CD14-positive monocyte (primary cell): Measurements from ENCODE around the gene NBPF1. TPM values are rescaled to one million over a fixed set of nuclear protein-coding genes. Genes with fewer than 3 reads are reported as not detected.
"Not testable (repeated sequence)": the region's sequence is repeated elsewhere in the genome, so short reads cannot be mapped to it uniquely, and the experiment has no call there.

Experiments used
- DNase-seq, 3 donors: peaks; one replicate each; pipeline ENCODE4 v3.0.0-alpha.2; 2011 to 2022
- H2AFZ ChIP-seq: 2 replicates; pipeline ENCODE4 v1.6.0; 2012; ENCODE audit warnings: mild to moderate bottlenecking, low read depth, low read length, inconsistent platforms; ENCODE audit not compliant: insufficient read depth, poor library complexity, severe bottlenecking
- H3K27ac ChIP-seq, 2 donors: 1 replicate in 1 of 2; 2 replicates in 1 of 2; pipeline ENCODE4 v1.5.1; 2012 to 2013; ENCODE audit warnings: low read length in 2 of 2, control low read depth in 1 of 2, inconsistent platforms in 1 of 2, low read depth in 1 of 2, mild to moderate bottlenecking in 1 of 2
- H3K27me3 ChIP-seq, 2 donors: one replicate each; pipeline versions ENCODE4 v1.6.0 to v1.6.1; 2011 to 2013; ENCODE audit warnings: low read length in 2 of 2; ENCODE audit not compliant: control insufficient read depth in 2 of 2, insufficient read depth in 2 of 2
- H3K36me3 ChIP-seq, 2 donors: replicated peaks in 1 of 2; 1 replicate in 1 of 2; 2 replicates in 1 of 2; pipeline versions ENCODE4 v1.5.1 to v1.6.1; 2012 to 2013; ENCODE audit warnings: low read length in 2 of 2, control low read depth in 1 of 2, inconsistent platforms in 1 of 2, mild to moderate bottlenecking in 1 of 2; ENCODE audit not compliant: insufficient read depth in 2 of 2, control insufficient read depth in 1 of 2
- H3K4me1 ChIP-seq, 2 donors: 1 replicate in 1 of 2; 2 replicates in 1 of 2; pipeline versions ENCODE4 v1.5.1 to v1.6.1; 2012 to 2013; ENCODE audit warnings: low read length in 2 of 2, control low read depth in 1 of 2, inconsistent platforms in 1 of 2, mild to moderate bottlenecking in 1 of 2, moderate library complexity in 1 of 2; ENCODE audit not compliant: insufficient read depth in 2 of 2, control insufficient read depth in 1 of 2
- H3K4me2 ChIP-seq: replicated peaks from 2 replicates; pipeline ENCODE3; 2012; ENCODE audit warnings: low read length, moderate library complexity, mild to moderate bottlenecking; ENCODE audit not compliant: poor library complexity, severe bottlenecking; ENCODE audit errors: extremely low read depth
- H3K4me3 ChIP-seq, 3 experiments: fragments of 200-600 bp in 1 of 3; sonication (generic) in 1 of 3; replicated peaks in 1 of 3; 1 replicate in 2 of 3; 2 replicates in 1 of 3; pipeline ENCODE4 v1.5.1; 2011 to 2013; ENCODE audit warnings: low read length in 3 of 3, mild to moderate bottlenecking in 3 of 3, control low read depth in 2 of 3, low read depth in 2 of 3, inconsistent platforms in 1 of 3, moderate library complexity in 1 of 3
- H3K79me2 ChIP-seq: 2 replicates; pipeline ENCODE4 v1.6.0; 2012; ENCODE audit warnings: mild to moderate bottlenecking, control low read depth, inconsistent platforms, low read length, moderate library complexity; ENCODE audit not compliant: insufficient read depth
- H3K9ac ChIP-seq: 2 replicates; pipeline ENCODE4 v1.6.0; 2017; ENCODE audit warnings: low read length, mild to moderate bottlenecking; ENCODE audit not compliant: insufficient read depth, poor library complexity, severe bottlenecking
- H3K9me3 ChIP-seq, 2 donors: replicated peaks in 1 of 2; 1 replicate in 1 of 2; 2 replicates in 1 of 2; pipeline versions ENCODE4 v1.5.1 to v1.6.1; 2012 to 2013; ENCODE audit warnings: low read length in 2 of 2, control low read depth in 1 of 2; ENCODE audit not compliant: control insufficient read depth in 1 of 2, insufficient read depth in 1 of 2
- H4K20me1 ChIP-seq: 2 replicates; pipeline ENCODE4 v1.6.0; 2012; ENCODE audit warnings: mild to moderate bottlenecking, low read length, control low read depth, moderate library complexity; ENCODE audit not compliant: insufficient read depth
- H3K27ac Mint-ChIP-seq, 7 donors: one replicate each; pipeline ENCODE4 v1.8.0; 2020; ENCODE audit warnings: mild to moderate bottlenecking in 7 of 7, mixed read lengths in 7 of 7, moderate library complexity in 6 of 7, inconsistent platforms in 2 of 7
- H3K27me3 Mint-ChIP-seq, 3 donors: one replicate each; pipeline ENCODE4 v1.8.0; 2021 to 2022; ENCODE audit warnings: low read depth in 3 of 3, mild to moderate bottlenecking in 3 of 3, mixed read lengths in 3 of 3, moderate library complexity in 3 of 3, inconsistent platforms in 1 of 3
- H3K36me3 Mint-ChIP-seq, 2 donors: one replicate each; pipeline ENCODE4 v1.8.0; 2020; ENCODE audit warnings: mixed read lengths in 2 of 2, inconsistent platforms in 1 of 2, mild to moderate bottlenecking in 1 of 2
- H3K4me1 Mint-ChIP-seq: one replicate; pipeline ENCODE4 v1.8.0; 2020; ENCODE audit warnings: mild to moderate bottlenecking, mixed read lengths
- H3K4me3 Mint-ChIP-seq, 2 donors: one replicate each; pipeline ENCODE4 v1.8.0; 2020; ENCODE audit warnings: mild to moderate bottlenecking in 2 of 2, mixed read lengths in 2 of 2, moderate library complexity in 1 of 2
- H3K9me3 Mint-ChIP-seq, 7 donors: one replicate each; pipeline ENCODE4 v1.8.0; 2020 to 2022; ENCODE audit warnings: mixed read lengths in 7 of 7, mild to moderate bottlenecking in 6 of 7, moderate library complexity in 6 of 7, inconsistent platforms in 2 of 7
- WGBS: methylation state at CpG from one replicate; pipeline ENCODE4 v1.1.5; 2013; ENCODE audit warnings: missing lambda C conversion rate; ENCODE audit not compliant: insufficient coverage; 5-methylcytosine and 5-hydroxymethylcytosine counted together
- intact Hi-C, 2 donors: fragments of 100-400 bp; cut with micrococcal nuclease; formaldehyde crosslinking; loops; one replicate each; pipeline versions ENCODE4 v1.15.0 to v1.15.1; 2023
- polyA plus RNA-seq, 3 donors: library from polyadenylated mRNA; depleted of rRNA in 1 of 3; unstranded in 2 of 3; stranded (reverse) in 1 of 3; fragments of 300-500 nt in 2 of 3; fragments of >200 nt in 1 of 3; fragmentation: Illumina TruSeq in 2 of 3; gene quantifications; 1 replicate in 2 of 3; 2 replicates in 1 of 3; pipeline ENCODE4 v1.2.3, GENCODE V29; 2012 to 2021
- TF ChIP-seq, protein P1 (sequence below): fragments of 200-600 bp; IDR thresholded peaks from one replicate; pipeline ENCODE4 v1.8.0; 2022; ENCODE audit warnings: antibody characterized with exemption, mild to moderate bottlenecking

The NBPF1 gene
- polyA plus RNA-seq, 3 donors: 2.6 to 9.0 (median 4.3) TPM

DNA sequence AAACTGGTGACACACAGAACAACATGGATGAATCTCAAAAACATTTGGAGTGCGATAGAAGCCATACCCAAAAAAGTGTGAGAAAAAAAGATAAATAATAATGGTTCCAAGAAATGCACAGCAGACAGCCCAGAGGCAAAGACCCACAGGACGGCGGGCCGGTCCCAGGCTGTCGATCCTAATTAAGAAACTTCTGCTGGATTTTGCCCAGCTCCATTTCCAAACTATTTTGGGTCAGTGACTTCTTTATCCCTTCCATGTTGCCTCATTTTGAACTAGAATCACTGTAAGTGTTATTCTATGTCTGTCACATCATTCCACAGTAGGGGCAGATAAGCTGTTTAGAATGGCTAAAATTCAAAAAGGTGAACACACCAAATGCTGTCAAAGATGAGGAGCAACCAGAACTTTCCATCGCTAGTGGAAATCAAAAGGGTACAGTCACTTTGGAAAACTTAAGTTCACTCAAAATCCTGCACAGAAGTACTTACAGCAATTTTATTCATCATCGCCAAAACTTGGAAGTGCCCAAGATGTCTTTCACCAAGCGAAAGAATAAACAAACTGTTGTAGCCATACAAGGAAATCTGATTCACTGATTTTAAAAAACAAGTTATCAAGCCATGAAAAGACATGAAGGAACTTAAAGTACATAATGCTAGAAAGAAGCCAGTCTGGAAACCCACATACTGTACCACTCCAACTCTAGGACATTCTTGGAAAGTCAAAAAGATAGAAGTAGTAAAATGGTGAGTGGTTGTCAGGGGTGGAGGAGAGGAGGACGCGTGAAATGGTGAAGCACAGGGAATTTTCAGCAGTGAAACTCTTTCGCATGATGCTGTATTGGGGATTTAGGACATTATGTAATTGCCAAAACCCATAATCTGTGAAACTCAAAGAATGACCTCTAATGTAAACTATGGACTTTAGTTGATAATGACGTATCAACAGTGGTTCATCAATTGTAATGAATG, 7.5 kb downstream of the NBPF1 start:
- no peak for DNase-seq
- Histone ChIP-seq H3K27ac (no peak overlapping the region), H3K4me3 (no peak overlapping the region), H4K20me1 (no peaks in the 10 kb centered on the region), H3K79me2 (no peaks in the 10 kb centered on the region), H2AFZ (no peak overlapping the region), H3K4me1 (no peaks in the 10 kb centered on the region), H3K36me3 (peaks cover 31 to 39% of the 10 kb centered on the region in 2 donors), H3K9ac (no peak overlapping the region), H3K9me3 (no peaks in the 10 kb centered on the region), H3K27me3 (no peaks in the 10 kb centered on the region), H3K4me2 (no peak overlapping the region)
- H3K9me3 Mint-ChIP-seq: no peaks in the 10 kb centered on the region
- 87% methylated on average over 11 of the region's 12 CpGs for WGBS
- intact Hi-C loops: loop anchor here in 1 of 2 donors (2.0 kb wide), 1 partner anchor 15 kb away; no protein-coding TSS in a partner anchor
- no peaks in the 10 kb centered on the region for H3K27me3 Mint-ChIP-seq
- H3K4me1 Mint-ChIP-seq: peaks cover 1% of the 10 kb centered on the region
- H3K36me3 Mint-ChIP-seq: no peaks in the 10 kb centered on the region
- no peak overlapping the region for H3K27ac Mint-ChIP-seq
- TF ChIP-seq, protein P1, sequence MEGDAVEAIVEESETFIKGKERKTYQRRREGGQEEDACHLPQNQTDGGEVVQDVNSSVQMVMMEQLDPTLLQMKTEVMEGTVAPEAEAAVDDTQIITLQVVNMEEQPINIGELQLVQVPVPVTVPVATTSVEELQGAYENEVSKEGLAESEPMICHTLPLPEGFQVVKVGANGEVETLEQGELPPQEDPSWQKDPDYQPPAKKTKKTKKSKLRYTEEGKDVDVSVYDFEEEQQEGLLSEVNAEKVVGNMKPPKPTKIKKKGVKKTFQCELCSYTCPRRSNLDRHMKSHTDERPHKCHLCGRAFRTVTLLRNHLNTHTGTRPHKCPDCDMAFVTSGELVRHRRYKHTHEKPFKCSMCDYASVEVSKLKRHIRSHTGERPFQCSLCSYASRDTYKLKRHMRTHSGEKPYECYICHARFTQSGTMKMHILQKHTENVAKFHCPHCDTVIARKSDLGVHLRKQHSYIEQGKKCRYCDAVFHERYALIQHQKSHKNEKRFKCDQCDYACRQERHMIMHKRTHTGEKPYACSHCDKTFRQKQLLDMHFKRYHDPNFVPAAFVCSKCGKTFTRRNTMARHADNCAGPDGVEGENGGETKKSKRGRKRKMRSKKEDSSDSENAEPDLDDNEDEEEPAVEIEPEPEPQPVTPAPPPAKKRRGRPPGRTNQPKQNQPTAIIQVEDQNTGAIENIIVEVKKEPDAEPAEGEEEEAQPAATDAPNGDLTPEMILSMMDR: no peak
- no peak overlapping the region for H3K4me3 Mint-ChIP-seq

DNA sequence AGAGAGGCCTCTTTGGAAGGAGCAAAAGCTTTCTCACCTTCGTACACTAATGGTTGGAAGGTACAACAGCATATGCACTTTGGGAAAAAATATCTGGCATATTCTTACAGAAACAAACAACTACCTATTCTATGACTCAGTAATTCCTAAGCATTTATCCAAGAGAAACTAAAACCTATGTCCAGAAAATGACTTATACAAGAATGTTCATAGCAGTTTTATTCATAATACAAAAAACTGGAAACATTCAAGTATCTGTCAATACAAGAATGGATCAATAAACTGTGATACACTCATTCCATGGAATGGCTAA, 8.2 kb downstream of the NBPF1 start:
- Histone ChIP-seq H3K27me3 (no peaks in the 10 kb centered on the region), H3K9ac (no peak overlapping the region), H3K79me2 (no peaks in the 10 kb centered on the region), H3K27ac (no peak overlapping the region), H2AFZ (no peak overlapping the region), H3K4me1 (no peaks in the 10 kb centered on the region), H3K4me2 (no peak overlapping the region), H3K36me3 (peaks cover 31 to 39% of the 10 kb centered on the region in 2 donors), H3K4me3 (no peak overlapping the region), H4K20me1 (no peaks in the 10 kb centered on the region), H3K9me3 (no peaks in the 10 kb centered on the region)
- H3K27me3 Mint-ChIP-seq: no peaks in the 10 kb centered on the region
- TF ChIP-seq, protein P1: no peak
- no peaks in the 10 kb centered on the region for H3K36me3 Mint-ChIP-seq
- 100% methylated on average over 1 of the region's 1 CpG for WGBS
- no peak overlapping the region for H3K27ac Mint-ChIP-seq
- H3K4me1 Mint-ChIP-seq: peaks cover 1% of the 10 kb centered on the region
- H3K4me3 Mint-ChIP-seq: no peak overlapping the region
- no peak for DNase-seq
- intact Hi-C loops: no loop called here
- no peaks in the 10 kb centered on the region for H3K9me3 Mint-ChIP-seq

DNA sequence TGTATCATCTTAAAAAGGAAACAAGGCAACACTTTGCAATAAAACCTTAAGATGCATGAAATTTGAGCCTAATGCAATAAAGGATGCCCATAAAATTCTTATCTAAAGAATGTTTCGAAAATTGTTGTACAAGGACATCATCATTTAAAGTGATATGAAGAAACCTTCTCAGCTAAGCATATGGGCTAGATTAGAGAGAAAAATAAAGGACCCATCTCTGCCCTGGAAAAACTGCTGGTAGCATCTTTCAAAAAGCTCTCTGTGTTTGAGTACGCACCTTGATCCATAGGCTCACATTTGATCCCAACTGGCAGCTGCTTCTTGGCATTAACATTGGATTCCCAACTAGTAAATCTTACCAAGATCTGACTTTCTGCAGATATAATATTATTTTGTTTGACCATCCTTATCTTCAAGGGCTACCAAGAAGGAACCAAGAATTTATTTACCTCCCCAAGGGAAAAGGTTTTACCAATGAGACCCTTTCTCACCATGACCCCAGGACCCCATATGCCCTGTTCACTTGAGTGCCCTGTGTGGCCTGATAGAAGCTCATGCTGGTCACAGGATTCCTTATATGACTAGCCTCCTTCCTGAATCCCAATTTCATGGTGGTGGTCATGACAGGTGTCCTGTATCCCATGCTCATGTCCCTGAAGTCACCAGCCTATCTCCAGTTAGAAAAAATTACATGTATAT, 8.7 kb downstream of the NBPF1 start:
- H3K36me3 Mint-ChIP-seq, intact Hi-C loops, DNase-seq, H3K79me2 ChIP-seq, H4K20me1 ChIP-seq, H3K27ac ChIP-seq, H3K4me3 ChIP-seq, H2AFZ ChIP-seq, H3K4me1 Mint-ChIP-seq, H3K9me3 ChIP-seq, H3K27me3 Mint-ChIP-seq, H3K4me1 ChIP-seq, H3K9ac ChIP-seq, H3K4me2 ChIP-seq, H3K27ac Mint-ChIP-seq, H3K4me3 Mint-ChIP-seq, H3K27me3 ChIP-seq, H3K9me3 Mint-ChIP-seq: not testable (repeated sequence)
- peaks cover 31 to 39% of the 10 kb centered on the region in 2 donors for H3K36me3 ChIP-seq
- WGBS: 100% methylated on average over 1 of the region's 2 CpGs
